Measurements from ENCODE around the gene TMEM266.

GRCh38 chr15:76236350-76236749, 176.6 kb downstream of the TMEM266 start:
- TF ChIP-seq POLR2AphosphoS5 (IDR thresholded peaks at IDR 0.05) (no peak), POLR2A (IDR thresholded peaks at IDR 0.05) (no peak), CTCF (IDR thresholded peaks at IDR 0.05 in 8 of 11, conservative IDR thresholded peaks at IDR 0.05 in 3 of 11) (no peak)

Measured in spleen (tissue), 7 donors.